Measurements from ENCODE around the gene TRMT112. TPM values are rescaled to one million over a fixed set of nuclear protein-coding genes. Genes with fewer than 3 reads are reported as not detected.

The TRMT112 gene
- total RNA-seq, 2 experiments from 2014 or later, result 205 to 322 TPM

DNA sequence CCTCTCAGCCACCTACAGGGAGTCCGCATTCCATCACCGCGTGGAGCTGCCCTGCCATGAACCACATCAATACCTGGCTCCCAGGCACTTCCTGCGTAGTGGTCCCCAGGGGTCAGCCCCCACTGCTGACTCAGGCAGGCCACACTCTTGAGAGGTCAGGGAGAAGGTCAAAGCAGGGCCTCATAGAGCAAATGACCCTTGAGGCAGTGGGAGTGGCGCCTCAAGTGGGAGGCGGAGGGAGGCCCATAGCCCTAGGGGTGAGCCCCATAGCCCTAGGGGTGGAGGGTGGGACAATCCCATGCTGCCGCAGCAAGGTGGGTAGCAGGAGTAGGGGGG lies 5.5 kb upstream of the TRMT112 start:
- H3K9me3 ChIP-seq (ENCODE audit: low read length), result no peaks in the 10 kb centered on the region
- H3K4me2 ChIP-seq (ENCODE audit: low read length), result no peak overlapping the region
- intact Hi-C loops (cut with micrococcal nuclease; ENCODE audit: unreplicated experiment), result no loop called here
- H3K4me3 ChIP-seq (ENCODE audit: low read depth, low read length, poor library complexity, severe bottlenecking), result no peak overlapping the region
- peaks cover 17% of the 10 kb centered on the region; the same call in 1 of the 2 replicates for H3K79me2 ChIP-seq (ENCODE audit: insufficient read depth, low read depth, low read length)
- TF ChIP-seq EZH2phosphoT487 (IDR thresholded peaks at IDR 0.05; ENCODE audit: borderline replicate concordance, low read depth, low read length), result no peak
- TF ChIP-seq, protein P1, sequence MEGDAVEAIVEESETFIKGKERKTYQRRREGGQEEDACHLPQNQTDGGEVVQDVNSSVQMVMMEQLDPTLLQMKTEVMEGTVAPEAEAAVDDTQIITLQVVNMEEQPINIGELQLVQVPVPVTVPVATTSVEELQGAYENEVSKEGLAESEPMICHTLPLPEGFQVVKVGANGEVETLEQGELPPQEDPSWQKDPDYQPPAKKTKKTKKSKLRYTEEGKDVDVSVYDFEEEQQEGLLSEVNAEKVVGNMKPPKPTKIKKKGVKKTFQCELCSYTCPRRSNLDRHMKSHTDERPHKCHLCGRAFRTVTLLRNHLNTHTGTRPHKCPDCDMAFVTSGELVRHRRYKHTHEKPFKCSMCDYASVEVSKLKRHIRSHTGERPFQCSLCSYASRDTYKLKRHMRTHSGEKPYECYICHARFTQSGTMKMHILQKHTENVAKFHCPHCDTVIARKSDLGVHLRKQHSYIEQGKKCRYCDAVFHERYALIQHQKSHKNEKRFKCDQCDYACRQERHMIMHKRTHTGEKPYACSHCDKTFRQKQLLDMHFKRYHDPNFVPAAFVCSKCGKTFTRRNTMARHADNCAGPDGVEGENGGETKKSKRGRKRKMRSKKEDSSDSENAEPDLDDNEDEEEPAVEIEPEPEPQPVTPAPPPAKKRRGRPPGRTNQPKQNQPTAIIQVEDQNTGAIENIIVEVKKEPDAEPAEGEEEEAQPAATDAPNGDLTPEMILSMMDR (conservative IDR thresholded peaks at IDR 0.05; ENCODE audit: low read length), result no peak
- no peaks in the 10 kb centered on the region for H3K9me2 ChIP-seq (ENCODE audit: insufficient read depth, low read length)
- H4K20me1 ChIP-seq (ENCODE audit: insufficient read depth, low read length), result no peaks in the 10 kb centered on the region
- POLR2A ChIA-PET, result no interaction called here
- no peak for DNase-seq (ENCODE audit: low spot score)
- peaks cover 37% of the 10 kb centered on the region; the same call in 1 of the 2 replicates for H3K36me3 ChIP-seq (ENCODE audit: insufficient read depth, low read length)
- H3K27ac ChIP-seq (ENCODE audit: low read depth, low read length, poor library complexity, severe bottlenecking), result no peak overlapping the region
- CTCF ChIA-PET (ENCODE audit: unreplicated experiment), result interaction anchor here (0.6 kb wide), 1 partner anchor 32 kb away, joined by 6 read pairs; no protein-coding TSS in a partner anchor
- no peak overlapping the region for H2AFZ ChIP-seq (ENCODE audit: low read length)
- peaks cover 12% of the 10 kb centered on the region for H3K4me1 ChIP-seq (ENCODE audit: insufficient read depth, low read length, poor library complexity, severe bottlenecking)
- BruUV-seq (replicated peaks), result no TSS peak

DNA sequence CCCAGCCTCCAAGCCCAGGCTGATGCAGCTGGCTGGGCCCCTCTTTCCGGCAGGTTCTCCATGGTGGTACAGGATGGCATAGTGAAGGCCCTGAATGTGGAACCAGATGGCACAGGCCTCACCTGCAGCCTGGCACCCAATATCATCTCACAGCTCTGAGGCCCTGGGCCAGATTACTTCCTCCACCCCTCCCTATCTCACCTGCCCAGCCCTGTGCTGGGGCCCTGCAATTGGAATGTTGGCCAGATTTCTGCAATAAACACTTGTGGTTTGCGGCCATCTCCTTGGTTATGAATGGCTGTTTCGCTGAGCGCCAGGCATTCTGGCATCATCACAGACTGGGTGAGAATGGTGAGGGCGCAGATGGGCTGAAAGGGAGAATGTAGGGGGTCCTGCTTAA lies 4.2 kb upstream of the TRMT112 start:
- POLR2A ChIA-PET, result interaction anchor here (0.6 kb wide), 1 partner anchor 21 kb away, joined by 5 read pairs; no protein-coding TSS in a partner anchor
- DNase-seq (ENCODE audit: low spot score), result no peak
- TF ChIP-seq, protein P1 (conservative IDR thresholded peaks at IDR 0.05; ENCODE audit: low read length), result no peak
- no peak for TF ChIP-seq EZH2phosphoT487 (IDR thresholded peaks at IDR 0.05; ENCODE audit: borderline replicate concordance, low read depth, low read length)
- Histone ChIP-seq H3K4me1 (ENCODE audit: insufficient read depth, low read length, poor library complexity, severe bottlenecking) (peaks cover 13% of the 10 kb centered on the region), H4K20me1 (ENCODE audit: insufficient read depth, low read length) (no peaks in the 10 kb centered on the region), H2AFZ (ENCODE audit: low read length) (no peak overlapping the region), H3K4me2 (ENCODE audit: low read length) (no peak overlapping the region), H3K36me3 (ENCODE audit: insufficient read depth, low read length) (peaks cover 44% of the 10 kb centered on the region; the same call in 1 of the 2 replicates), H3K27ac (ENCODE audit: low read depth, low read length, poor library complexity, severe bottlenecking) (no peak overlapping the region), H3K4me3 (ENCODE audit: low read depth, low read length, poor library complexity, severe bottlenecking) (no peak overlapping the region), H3K79me2 (ENCODE audit: insufficient read depth, low read depth, low read length) (peaks cover 17% of the 10 kb centered on the region; the same call in 1 of the 2 replicates), H3K9me3 (ENCODE audit: low read length) (no peaks in the 10 kb centered on the region), H3K9me2 (ENCODE audit: insufficient read depth, low read length) (no peaks in the 10 kb centered on the region)
- intact Hi-C loops (cut with micrococcal nuclease; ENCODE audit: unreplicated experiment), result no loop called here
- CTCF ChIA-PET (ENCODE audit: unreplicated experiment), result no interaction called here
- BruUV-seq (replicated peaks), result no TSS peak

DNA sequence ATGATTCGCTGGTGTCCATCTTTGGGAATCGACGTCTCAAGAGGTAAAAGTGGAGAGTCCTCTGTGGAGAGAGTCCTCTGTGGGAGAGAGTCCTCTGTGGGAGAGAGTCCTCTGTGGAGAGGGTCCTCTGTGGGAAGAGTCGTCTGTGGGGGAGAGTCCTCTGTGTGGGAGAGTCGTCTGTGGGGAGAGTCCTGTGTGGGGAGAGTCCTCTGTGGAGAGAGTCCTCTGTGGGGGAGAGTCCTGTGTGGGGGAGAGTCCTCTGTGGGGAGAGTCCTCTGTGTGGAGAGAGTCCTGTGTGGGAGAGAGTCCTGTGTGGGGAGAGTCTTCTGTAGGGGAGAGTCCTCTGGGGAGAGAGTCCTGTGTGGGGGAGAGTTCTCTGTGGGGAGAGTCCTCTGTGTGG lies 3.7 kb upstream of the TRMT112 start:
- no peak overlapping the region for H3K4me3 ChIP-seq (ENCODE audit: low read depth, low read length, poor library complexity, severe bottlenecking)
- intact Hi-C loops (cut with micrococcal nuclease; ENCODE audit: unreplicated experiment), result no loop called here
- CTCF ChIA-PET (ENCODE audit: unreplicated experiment), result no interaction called here
- H3K36me3 ChIP-seq (ENCODE audit: insufficient read depth, low read length), result peaks cover 49% of the 10 kb centered on the region
- H3K79me2 ChIP-seq (ENCODE audit: insufficient read depth, low read depth, low read length), result peaks cover 17% of the 10 kb centered on the region; the same call in 1 of the 2 replicates
- no peaks in the 10 kb centered on the region for H3K9me3 ChIP-seq (ENCODE audit: low read length)
- DNase-seq (ENCODE audit: low spot score), result no peak
- H3K4me2 ChIP-seq (ENCODE audit: low read length), result no peak overlapping the region
- H3K9me2 ChIP-seq (ENCODE audit: insufficient read depth, low read length), result no peaks in the 10 kb centered on the region
- H4K20me1 ChIP-seq (ENCODE audit: insufficient read depth, low read length), result no peaks in the 10 kb centered on the region
- H3K27ac ChIP-seq (ENCODE audit: low read depth, low read length, poor library complexity, severe bottlenecking), result no peak overlapping the region
- POLR2A ChIA-PET, result no interaction called here
- TF ChIP-seq, protein P1 (conservative IDR thresholded peaks at IDR 0.05; ENCODE audit: low read length), result no peak
- TF ChIP-seq EZH2phosphoT487 (IDR thresholded peaks at IDR 0.05; ENCODE audit: borderline replicate concordance, low read depth, low read length), result no peak
- BruUV-seq (replicated peaks), result no TSS peak
- no peak overlapping the region for H2AFZ ChIP-seq (ENCODE audit: low read length)
- H3K4me1 ChIP-seq (ENCODE audit: insufficient read depth, low read length, poor library complexity, severe bottlenecking), result peaks cover 18% of the 10 kb centered on the region

Data from OCI-LY7 (cell line).